ENCODE measurements around the gene SH3GLB1. TPM values are rescaled to one million over a fixed set of nuclear protein-coding genes. Genes with fewer than 3 reads are reported as not detected.

The SH3GLB1 gene
- total and polyA plus RNA-seq, 9 of the 15 experiments (the other 6 are each of a cell fraction or from before 2014, with no cell fraction given), result 8.6 to 34.2 (median 24.2) TPM

DNA sequence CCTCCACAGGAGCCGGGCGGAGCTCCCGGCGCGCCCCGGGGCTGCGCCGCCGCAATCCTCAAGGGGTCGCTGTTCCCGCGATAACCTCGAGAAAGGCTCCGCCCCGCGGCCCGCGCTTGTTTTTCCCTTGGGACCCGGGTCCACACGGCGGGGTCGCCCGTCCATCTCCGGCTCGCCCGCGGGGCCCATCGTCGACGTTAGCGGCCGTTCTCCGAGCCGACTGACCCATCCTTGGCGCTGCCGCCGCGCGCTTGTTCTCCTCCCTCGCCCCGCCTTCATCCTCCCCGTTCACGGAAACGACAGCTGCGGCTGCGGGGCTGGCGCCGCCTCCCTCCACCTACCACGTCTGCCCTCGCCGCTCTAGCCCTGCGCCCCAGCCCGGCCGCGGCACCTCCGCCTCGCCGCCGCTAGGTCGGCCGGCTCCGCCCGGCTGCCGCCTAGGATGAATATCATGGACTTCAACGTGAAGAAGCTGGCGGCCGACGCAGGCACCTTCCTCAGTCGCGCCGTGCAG is at the start of gene SH3GLB1 (continued):
- TF ChIP-seq, protein P1, sequence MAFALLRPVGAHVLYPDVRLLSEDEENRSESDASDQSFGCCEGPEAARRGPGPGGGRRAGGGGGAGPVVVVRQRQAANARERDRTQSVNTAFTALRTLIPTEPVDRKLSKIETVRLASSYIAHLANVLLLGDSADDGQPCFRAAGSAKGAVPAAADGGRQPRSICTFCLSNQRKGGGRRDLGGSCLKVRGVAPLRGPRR (CRISPR knock-in tag; IDR thresholded peaks at IDR 0.05), result no peak
- TF ChIP-seq, protein P2, sequence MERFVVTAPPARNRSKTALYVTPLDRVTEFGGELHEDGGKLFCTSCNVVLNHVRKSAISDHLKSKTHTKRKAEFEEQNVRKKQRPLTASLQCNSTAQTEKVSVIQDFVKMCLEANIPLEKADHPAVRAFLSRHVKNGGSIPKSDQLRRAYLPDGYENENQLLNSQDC (CRISPR knock-in tag; IDR thresholded peaks at IDR 0.05), result no peak
- TF ChIP-seq ZNF324 (CRISPR knock-in tag; IDR thresholded peaks at IDR 0.05) (no peak), RBM22 (IDR thresholded peaks at IDR 0.05; ENCODE audit: low read depth, low read length, poor library complexity, severe bottlenecking) (peak; percentile 86), ZNF41 (CRISPR knock-in tag; conservative IDR thresholded peaks at IDR 0.05) (no peak), RB1 (IDR thresholded peaks at IDR 0.05; ENCODE audit: low read depth) (peak; percentile 94), SRF (CRISPR knock-in tag; IDR thresholded peaks at IDR 0.05) (peak in 1 of 2 experiments; percentile 56; a peak in 1 of 4 replicates), HNRNPLL (IDR thresholded peaks at IDR 0.05; ENCODE audit: low read depth, low read length, poor library complexity, severe bottlenecking) (peak; percentile 61), TSC22D4 (tag; IDR thresholded peaks at IDR 0.05) (no peak), ZNF140 (CRISPR knock-in tag; IDR thresholded peaks at IDR 0.05) (no peak), ZNF282 (CRISPR knock-in tag; IDR thresholded peaks at IDR 0.05) (no peak), KLF13 (tag; IDR thresholded peaks at IDR 0.05; ENCODE audit: borderline replicate concordance, low read depth) (no peak), JUNB (CRISPR knock-in tag; conservative IDR thresholded peaks at IDR 0.05) (no peak), TAF15 (IDR thresholded peaks at IDR 0.05; ENCODE audit: low read depth, low read length) (no peak), SREBF1 (IDR thresholded peaks at IDR 0.05; ENCODE audit: borderline replicate concordance, low read depth, low read length) (no peak), ATF7 (IDR thresholded peaks at IDR 0.05) (peak; percentile 40; the same call in 1 of the 2 replicates), CSDE1 (IDR thresholded peaks at IDR 0.05) (no peak), ZNF586 (CRISPR knock-in tag; conservative IDR thresholded peaks at IDR 0.05) (no peak)
- TF ChIP-seq, protein P3, sequence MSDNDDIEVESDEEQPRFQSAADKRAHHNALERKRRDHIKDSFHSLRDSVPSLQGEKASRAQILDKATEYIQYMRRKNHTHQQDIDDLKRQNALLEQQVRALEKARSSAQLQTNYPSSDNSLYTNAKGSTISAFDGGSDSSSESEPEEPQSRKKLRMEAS (CRISPR knock-in tag; IDR thresholded peaks at IDR 0.05), result no peak; the same call in 1 of the 2 replicates
- TF ChIP-seq, protein P4, sequence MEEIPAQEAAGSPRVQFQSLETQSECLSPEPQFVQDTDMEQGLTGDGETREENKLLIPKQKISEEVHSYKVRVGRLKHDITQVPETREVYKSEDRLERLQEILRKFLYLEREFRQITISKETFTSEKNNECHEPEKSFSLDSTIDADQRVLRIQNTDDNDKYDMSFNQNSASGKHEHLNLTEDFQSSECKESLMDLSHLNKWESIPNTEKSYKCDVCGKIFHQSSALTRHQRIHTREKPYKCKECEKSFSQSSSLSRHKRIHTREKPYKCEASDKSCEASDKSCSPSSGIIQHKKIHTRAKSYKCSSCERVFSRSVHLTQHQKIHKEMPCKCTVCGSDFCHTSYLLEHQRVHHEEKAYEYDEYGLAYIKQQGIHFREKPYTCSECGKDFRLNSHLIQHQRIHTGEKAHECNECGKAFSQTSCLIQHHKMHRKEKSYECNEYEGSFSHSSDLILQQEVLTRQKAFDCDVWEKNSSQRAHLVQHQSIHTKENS (CRISPR knock-in tag; IDR thresholded peaks at IDR 0.05), result no peak
- TF ChIP-seq, protein P5, sequence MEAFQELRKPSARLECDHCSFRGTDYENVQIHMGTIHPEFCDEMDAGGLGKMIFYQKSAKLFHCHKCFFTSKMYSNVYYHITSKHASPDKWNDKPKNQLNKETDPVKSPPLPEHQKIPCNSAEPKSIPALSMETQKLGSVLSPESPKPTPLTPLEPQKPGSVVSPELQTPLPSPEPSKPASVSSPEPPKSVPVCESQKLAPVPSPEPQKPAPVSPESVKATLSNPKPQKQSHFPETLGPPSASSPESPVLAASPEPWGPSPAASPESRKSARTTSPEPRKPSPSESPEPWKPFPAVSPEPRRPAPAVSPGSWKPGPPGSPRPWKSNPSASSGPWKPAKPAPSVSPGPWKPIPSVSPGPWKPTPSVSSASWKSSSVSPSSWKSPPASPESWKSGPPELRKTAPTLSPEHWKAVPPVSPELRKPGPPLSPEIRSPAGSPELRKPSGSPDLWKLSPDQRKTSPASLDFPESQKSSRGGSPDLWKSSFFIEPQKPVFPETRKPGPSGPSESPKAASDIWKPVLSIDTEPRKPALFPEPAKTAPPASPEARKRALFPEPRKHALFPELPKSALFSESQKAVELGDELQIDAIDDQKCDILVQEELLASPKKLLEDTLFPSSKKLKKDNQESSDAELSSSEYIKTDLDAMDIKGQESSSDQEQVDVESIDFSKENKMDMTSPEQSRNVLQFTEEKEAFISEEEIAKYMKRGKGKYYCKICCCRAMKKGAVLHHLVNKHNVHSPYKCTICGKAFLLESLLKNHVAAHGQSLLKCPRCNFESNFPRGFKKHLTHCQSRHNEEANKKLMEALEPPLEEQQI (IDR thresholded peaks at IDR 0.05), result no peak
- TF ChIP-seq, protein P6, sequence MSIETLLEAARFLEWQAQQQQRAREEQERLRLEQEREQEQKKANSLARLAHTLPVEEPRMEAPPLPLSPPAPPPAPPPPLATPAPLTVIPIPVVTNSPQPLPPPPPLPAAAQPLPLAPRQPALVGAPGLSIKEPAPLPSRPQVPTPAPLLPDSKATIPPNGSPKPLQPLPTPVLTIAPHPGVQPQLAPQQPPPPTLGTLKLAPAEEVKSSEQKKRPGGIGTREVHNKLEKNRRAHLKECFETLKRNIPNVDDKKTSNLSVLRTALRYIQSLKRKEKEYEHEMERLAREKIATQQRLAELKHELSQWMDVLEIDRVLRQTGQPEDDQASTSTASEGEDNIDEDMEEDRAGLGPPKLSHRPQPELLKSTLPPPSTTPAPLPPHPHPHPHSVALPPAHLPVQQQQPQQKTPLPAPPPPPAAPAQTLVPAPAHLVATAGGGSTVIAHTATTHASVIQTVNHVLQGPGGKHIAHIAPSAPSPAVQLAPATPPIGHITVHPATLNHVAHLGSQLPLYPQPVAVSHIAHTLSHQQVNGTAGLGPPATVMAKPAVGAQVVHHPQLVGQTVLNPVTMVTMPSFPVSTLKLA (conservative IDR thresholded peaks at IDR 0.05), result peak; percentile 43 to 76; a peak in 3 of 4 replicates

Measured in K562 (cell line).